A549 (cell line): ENCODE measurements around the gene ZDHHC22.

Experiments used
- CTCF ChIP-seq: fragments of >200 bp; sonication (Bioruptor Twin); formaldehyde crosslinking; IDR thresholded peaks from 3 replicates; pipeline ENCODE4 v1.5.1; 2016
- POLR2AphosphoS2 ChIP-seq: conservative IDR thresholded peaks from 2 replicates; pipeline ENCODE4 v1.6.1; 2012; ENCODE audit warnings: low read length, improper control_type of control experiment, inconsistent platforms
- TF ChIP-seq, protein P1 (sequence below): IDR thresholded peaks from 2 replicates; pipeline ENCODE4 v1.6.1; 2012

DNA sequence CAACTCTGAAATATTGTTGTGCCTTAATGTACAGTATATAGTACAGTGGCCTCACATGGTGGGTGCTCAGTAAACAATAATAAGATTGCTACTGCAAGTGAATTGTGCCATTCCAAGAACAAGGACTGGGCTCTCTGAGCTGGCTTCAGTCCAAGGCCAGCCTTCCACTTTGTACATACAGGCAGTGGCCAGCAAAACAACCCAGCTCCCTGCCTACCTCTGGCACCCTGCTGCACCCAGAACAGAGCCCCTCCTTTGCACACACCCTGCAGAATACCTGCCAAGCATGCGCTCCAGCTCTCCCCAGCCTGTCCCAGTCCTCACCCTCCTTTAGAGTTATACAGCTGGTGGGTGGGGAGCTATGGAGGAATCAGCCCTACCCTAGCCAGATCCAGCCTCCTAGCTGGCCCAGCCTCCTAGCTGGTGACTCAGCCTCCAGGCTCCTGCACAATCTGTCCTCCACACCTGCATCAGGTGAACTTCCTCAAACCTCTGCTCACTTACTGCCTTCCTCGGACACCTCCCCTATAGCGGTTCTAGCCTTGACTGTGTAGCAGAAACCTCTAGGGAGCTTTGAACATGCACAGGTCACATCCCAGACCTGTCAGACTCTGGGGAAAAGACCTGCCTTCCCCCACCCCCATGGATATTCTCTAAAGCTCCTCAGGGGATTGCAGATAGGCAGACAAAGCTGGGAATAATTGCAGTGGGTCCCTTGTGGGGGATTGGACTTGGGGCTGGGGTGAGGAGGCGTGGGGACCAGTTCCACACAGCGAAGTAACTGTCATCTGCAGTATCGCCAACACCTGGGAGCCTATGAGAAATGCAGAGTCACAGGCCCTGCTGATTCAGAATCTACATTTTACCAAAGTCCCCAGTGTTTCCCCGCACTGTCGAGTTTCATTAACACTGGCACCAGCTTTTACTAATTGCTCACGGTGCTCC, 17.9 kb downstream of the ZDHHC22 start:
- TF ChIP-seq POLR2AphosphoS2 (no peak), CTCF (no peak)
- TF ChIP-seq, protein P1, sequence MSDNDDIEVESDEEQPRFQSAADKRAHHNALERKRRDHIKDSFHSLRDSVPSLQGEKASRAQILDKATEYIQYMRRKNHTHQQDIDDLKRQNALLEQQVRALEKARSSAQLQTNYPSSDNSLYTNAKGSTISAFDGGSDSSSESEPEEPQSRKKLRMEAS: no peak
